OCI-LY1 (cell line): Measurements from ENCODE around the gene CDYL2.

ENCODE experiments used
- H2AFZ ChIP-seq: fragments of 200-600 bp; sonication (generic), shearing (Covaris generic); 2 replicates; pipeline ENCODE4 v1.6.0; 2014; ENCODE audit warnings: antibody characterized with exemption, mild to moderate bottlenecking, low read length
- H3F3A ChIP-seq: fragments of 200-600 bp; sonication (generic), shearing (Covaris generic); 2 replicates; pipeline ENCODE4 v1.6.0; 2014; ENCODE audit warnings: mild to moderate bottlenecking, antibody characterized with exemption, low read length, moderate library complexity; ENCODE audit not compliant: insufficient read depth
- H3K27ac ChIP-seq: fragments of 200-600 bp; sonication (generic); 2 replicates; pipeline ENCODE4 v1.5.1; 2014; ENCODE audit warnings: low read length, mixed run types, mild to moderate bottlenecking, low read depth; ENCODE audit not compliant: poor library complexity, severe bottlenecking
- H3K27me3 ChIP-seq: fragments of 200-600 bp; sonication (generic); 2 replicates; pipeline ENCODE4 v1.6.0; 2014; ENCODE audit warnings: antibody characterized with exemption, mild to moderate bottlenecking, low read length, moderate library complexity; ENCODE audit not compliant: insufficient read depth
- H3K36me3 ChIP-seq: fragments of 200-600 bp; sonication (generic); 2 replicates; pipeline ENCODE4 v1.6.1; 2014; ENCODE audit warnings: mild to moderate bottlenecking, antibody characterized with exemption, low read length, moderate library complexity, mixed read lengths; ENCODE audit not compliant: insufficient read depth
- H3K4me1 ChIP-seq: fragments of 200-600 bp; sonication (generic); 2 replicates; pipeline ENCODE4 v1.5.1; 2014; ENCODE audit warnings: mild to moderate bottlenecking, low read length, moderate library complexity; ENCODE audit not compliant: insufficient read depth, severe bottlenecking
- H3K4me2 ChIP-seq: fragments of 200-600 bp; sonication (generic), shearing (Covaris generic); 2 replicates; pipeline ENCODE4 v1.6.1; 2014; ENCODE audit warnings: low read length
- H3K4me3 ChIP-seq: fragments of 200-600 bp; sonication (generic); 2 replicates; pipeline ENCODE4 v1.5.1; 2014; ENCODE audit warnings: low read length, low read depth, mild to moderate bottlenecking, mixed read lengths; ENCODE audit not compliant: poor library complexity, severe bottlenecking
- H3K79me2 ChIP-seq: fragments of 200-600 bp; shearing (Covaris generic); 2 replicates; pipeline ENCODE4 v1.6.1; 2016; ENCODE audit warnings: mixed run types, low read length, mixed read lengths; ENCODE audit not compliant: insufficient read depth
- H3K9ac ChIP-seq: fragments of 200-600 bp; sonication (generic), shearing (Covaris generic); 2 replicates; pipeline ENCODE4 v1.6.1; 2014; ENCODE audit warnings: mild to moderate bottlenecking, low read length, mixed read lengths
- H3K9me2 ChIP-seq: fragments of 200-600 bp; sonication (generic), shearing (Covaris generic); 2 replicates; pipeline ENCODE4 v1.6.1; 2014; ENCODE audit warnings: low read depth, mild to moderate bottlenecking, low read length, mixed read lengths
- H3K9me3 ChIP-seq: fragments of 200-600 bp; shearing (Covaris generic); 2 replicates; pipeline ENCODE4 v1.6.1; 2014; ENCODE audit warnings: low read length, mixed read lengths
- H4K20me1 ChIP-seq: fragments of 200-600 bp; sonication (generic), shearing (Covaris generic); 2 replicates; pipeline ENCODE4 v1.6.0; 2016; ENCODE audit warnings: mild to moderate bottlenecking, low read length; ENCODE audit not compliant: insufficient read depth
- EZH2 ChIP-seq: fragments of 200-600 bp; sonication (generic), shearing (Covaris generic); IDR thresholded peaks from 2 replicates; pipeline ENCODE4 v1.8.0; 2017; ENCODE audit warnings: borderline replicate concordance, mixed run types, mild to moderate bottlenecking, antibody characterized with exemption, low read length, moderate library complexity, mixed read lengths
- TF ChIP-seq, protein P1 (sequence below): fragments of 200-600 bp; sonication (generic), shearing (Covaris generic); IDR thresholded peaks from 2 replicates; pipeline ENCODE4 v1.5.1; 2017; ENCODE audit warnings: mild to moderate bottlenecking, antibody characterized with exemption, low read length, moderate library complexity, mixed read lengths

Gene CDYL2

GRCh38 chr16:80703131-80704071, 101.0 kb downstream of the CDYL2 start:
- H4K20me1 ChIP-seq: no peaks in the 10 kb centered on the region
- no peaks in the 10 kb centered on the region for H3K9me3 ChIP-seq
- no peaks in the 10 kb centered on the region for H3K9me2 ChIP-seq
- no peak overlapping the region for H3K4me3 ChIP-seq
- no peak overlapping the region for H3K9ac ChIP-seq
- H3K79me2 ChIP-seq: no peaks in the 10 kb centered on the region
- no peaks in the 10 kb centered on the region; the same call in 1 of the 2 replicates for H3K36me3 ChIP-seq
- no peak overlapping the region for H3K27ac ChIP-seq
- no peak overlapping the region for H3K4me2 ChIP-seq
- no peak overlapping the region for H2AFZ ChIP-seq
- no peak for TF ChIP-seq EZH2
- TF ChIP-seq, protein P1, sequence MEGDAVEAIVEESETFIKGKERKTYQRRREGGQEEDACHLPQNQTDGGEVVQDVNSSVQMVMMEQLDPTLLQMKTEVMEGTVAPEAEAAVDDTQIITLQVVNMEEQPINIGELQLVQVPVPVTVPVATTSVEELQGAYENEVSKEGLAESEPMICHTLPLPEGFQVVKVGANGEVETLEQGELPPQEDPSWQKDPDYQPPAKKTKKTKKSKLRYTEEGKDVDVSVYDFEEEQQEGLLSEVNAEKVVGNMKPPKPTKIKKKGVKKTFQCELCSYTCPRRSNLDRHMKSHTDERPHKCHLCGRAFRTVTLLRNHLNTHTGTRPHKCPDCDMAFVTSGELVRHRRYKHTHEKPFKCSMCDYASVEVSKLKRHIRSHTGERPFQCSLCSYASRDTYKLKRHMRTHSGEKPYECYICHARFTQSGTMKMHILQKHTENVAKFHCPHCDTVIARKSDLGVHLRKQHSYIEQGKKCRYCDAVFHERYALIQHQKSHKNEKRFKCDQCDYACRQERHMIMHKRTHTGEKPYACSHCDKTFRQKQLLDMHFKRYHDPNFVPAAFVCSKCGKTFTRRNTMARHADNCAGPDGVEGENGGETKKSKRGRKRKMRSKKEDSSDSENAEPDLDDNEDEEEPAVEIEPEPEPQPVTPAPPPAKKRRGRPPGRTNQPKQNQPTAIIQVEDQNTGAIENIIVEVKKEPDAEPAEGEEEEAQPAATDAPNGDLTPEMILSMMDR: no peak
- no peaks in the 10 kb centered on the region for H3K27me3 ChIP-seq
- H3K4me1 ChIP-seq: no peaks in the 10 kb centered on the region
- no peaks in the 10 kb centered on the region for H3F3A ChIP-seq

DNA sequence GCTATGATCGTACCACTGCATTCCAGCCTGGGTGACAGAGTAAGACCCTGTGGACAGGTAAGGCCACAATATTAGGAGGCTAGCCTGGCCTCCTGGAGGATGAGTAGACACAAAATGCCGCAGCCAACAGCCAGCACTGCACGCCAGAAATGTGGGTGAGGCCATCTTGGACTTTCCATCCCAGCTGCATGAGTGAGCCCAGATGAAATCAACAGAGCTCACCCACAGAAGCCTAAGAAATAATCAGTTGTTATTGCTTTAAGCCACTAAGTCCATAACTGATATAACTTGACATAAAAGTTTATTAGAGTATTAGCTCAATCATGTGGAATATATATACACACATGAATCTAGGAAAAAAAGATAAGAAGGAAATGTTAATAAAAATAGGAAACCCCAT, 101.7 kb downstream of the CDYL2 start:
- Histone ChIP-seq H3K4me3 (no peak overlapping the region), H3K27me3 (no peaks in the 10 kb centered on the region), H3F3A (no peaks in the 10 kb centered on the region), H3K79me2 (no peaks in the 10 kb centered on the region), H3K36me3 (no peaks in the 10 kb centered on the region), H2AFZ (no peak overlapping the region), H3K27ac (no peak overlapping the region), H3K9me3 (no peaks in the 10 kb centered on the region), H3K9ac (no peak overlapping the region), H3K4me1 (no peaks in the 10 kb centered on the region), H4K20me1 (no peaks in the 10 kb centered on the region), H3K4me2 (no peak overlapping the region), H3K9me2 (no peaks in the 10 kb centered on the region)
- TF ChIP-seq, protein P1: no peak
- no peak for TF ChIP-seq EZH2

GRCh38 chr16:80700558-80700957, 103.8 kb downstream of the CDYL2 start:
- H2AFZ ChIP-seq: no peak overlapping the region
- H3K27ac ChIP-seq: no peak overlapping the region
- no peaks in the 10 kb centered on the region for H3K9me3 ChIP-seq
- no peak overlapping the region for H3K4me3 ChIP-seq
- H3K9me2 ChIP-seq: no peaks in the 10 kb centered on the region
- no peaks in the 10 kb centered on the region for H3K36me3 ChIP-seq
- no peak overlapping the region for H3K4me2 ChIP-seq
- no peak for TF ChIP-seq EZH2
- TF ChIP-seq, protein P1: no peak
- H3K27me3 ChIP-seq: no peaks in the 10 kb centered on the region
- no peaks in the 10 kb centered on the region for H3F3A ChIP-seq
- no peaks in the 10 kb centered on the region; the same call in 1 of the 2 replicates for H4K20me1 ChIP-seq
- H3K4me1 ChIP-seq: no peaks in the 10 kb centered on the region
- H3K79me2 ChIP-seq: no peaks in the 10 kb centered on the region
- H3K9ac ChIP-seq: no peak overlapping the region
